ENCODE measurements around the gene USF1. TPM values are rescaled to one million over a fixed set of nuclear protein-coding genes. Genes with fewer than 3 reads are reported as not detected.

USF1 gene
- total RNA-seq, 1 donor from 2014 or later, result 58.4 TPM

- no peaks in the 10 kb centered on the region for H3K36me3 ChIP-seq (ENCODE audit: control insufficient read depth, insufficient read depth, low read length)
- H3K27me3 ChIP-seq (ENCODE audit: control insufficient read depth, insufficient read depth, low read length), result no peaks in the 10 kb centered on the region
- H3K4me3 ChIP-seq (ENCODE audit: low read depth, low read length), result no peak overlapping the region
- no peak for FAIRE-seq
- TF ChIP-seq CTCF (IDR thresholded peaks at IDR 0.05; ENCODE audit: insufficient read depth, low read length, severe bottlenecking), result no peak
- DNase-seq (ENCODE audit: low read depth), result no peak
These were observed 45.3 kb upstream of the USF1 start for GRCh38 chr1:161091093-161091492.

- FAIRE-seq (no peak), DNase-seq (ENCODE audit: low read depth) (no peak)
- no peak for TF ChIP-seq CTCF (IDR thresholded peaks at IDR 0.05; ENCODE audit: insufficient read depth, low read length, severe bottlenecking)
- no peaks in the 10 kb centered on the region for H3K36me3 ChIP-seq (ENCODE audit: control insufficient read depth, insufficient read depth, low read length)
- no peaks in the 10 kb centered on the region for H3K27me3 ChIP-seq (ENCODE audit: control insufficient read depth, insufficient read depth, low read length)
- no peak overlapping the region for H3K4me3 ChIP-seq (ENCODE audit: low read depth, low read length)
These were observed 44.8 kb upstream of the USF1 start for GRCh38 chr1:161090617-161091016.

GRCh38 chr1:161089938-161090337, 44.2 kb upstream of the USF1 start:
- TF ChIP-seq CTCF (IDR thresholded peaks at IDR 0.05; ENCODE audit: insufficient read depth, low read length, severe bottlenecking), result no peak
- DNase-seq (ENCODE audit: low read depth) (no peak), FAIRE-seq (no peak)
- H3K27me3 ChIP-seq (ENCODE audit: control insufficient read depth, insufficient read depth, low read length), result no peaks in the 10 kb centered on the region
- H3K4me3 ChIP-seq (ENCODE audit: low read depth, low read length), result no peak overlapping the region
- H3K36me3 ChIP-seq (ENCODE audit: control insufficient read depth, insufficient read depth, low read length), result no peaks in the 10 kb centered on the region

DNA sequence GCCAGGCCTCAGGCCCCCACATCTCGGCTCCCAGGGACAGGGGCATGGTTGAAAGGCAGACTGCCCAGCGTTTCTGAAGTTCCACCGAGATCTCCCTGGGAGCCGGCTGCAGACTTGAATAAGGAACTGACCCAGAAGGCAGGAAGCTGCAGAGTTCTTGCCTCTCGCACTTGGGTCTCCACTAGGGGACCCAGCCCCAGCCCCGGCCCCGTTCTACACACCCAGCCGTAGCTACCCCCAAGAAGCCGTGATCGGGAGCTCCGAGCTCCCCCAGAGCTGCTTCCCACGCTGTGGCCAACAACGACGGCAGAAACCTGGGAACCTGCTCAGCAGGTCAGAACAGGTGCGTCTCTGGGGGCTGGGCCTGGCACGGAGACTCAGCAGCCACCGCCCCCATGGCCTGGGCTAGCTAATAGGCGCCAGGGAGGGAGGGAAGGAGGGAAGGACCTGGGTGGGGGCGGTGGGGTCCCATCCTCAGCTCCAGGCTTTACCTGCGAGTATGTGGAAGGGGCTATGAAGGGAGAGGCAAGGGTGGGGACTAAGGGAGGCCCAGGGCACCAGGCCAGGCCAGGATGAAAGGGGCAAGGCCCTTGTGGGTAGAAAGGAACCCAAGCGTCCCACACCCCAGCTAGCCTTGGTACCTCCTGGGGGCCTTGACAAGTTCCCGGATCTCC, 43.6 kb upstream of the USF1 start, which contains the start of gene NECTIN4:
NECTIN4 (minus strand) TSS at position 308 of the 674 bp plus-strand sequence; CDS start at position 46, 262 bp downstream.
- Histone ChIP-seq H3K4me3 (ENCODE audit: low read depth, low read length) (peak within 1 kb of the TSS; percentile 62), H3K36me3 (ENCODE audit: control insufficient read depth, insufficient read depth, low read length) (no peaks in the 10 kb centered on the region), H3K27me3 (ENCODE audit: control insufficient read depth, insufficient read depth, low read length) (no peaks in the 10 kb centered on the region)
- TF ChIP-seq CTCF (IDR thresholded peaks at IDR 0.05; ENCODE audit: insufficient read depth, low read length, severe bottlenecking), result no peak
- FAIRE-seq (no peak), DNase-seq (ENCODE audit: low read depth) (peak; percentile 79)

- Histone ChIP-seq H3K36me3 (ENCODE audit: control insufficient read depth, insufficient read depth, low read length) (no peaks in the 10 kb centered on the region), H3K27me3 (ENCODE audit: control insufficient read depth, insufficient read depth, low read length) (no peaks in the 10 kb centered on the region), H3K4me3 (ENCODE audit: low read depth, low read length) (peak overlapping the region; percentile 62)
- DNase-seq (ENCODE audit: low read depth), result peak; percentile 85
- no peak for TF ChIP-seq CTCF (IDR thresholded peaks at IDR 0.05; ENCODE audit: insufficient read depth, low read length, severe bottlenecking)
- FAIRE-seq, result no peak
These were observed 42.9 kb upstream of the USF1 start for GRCh38 chr1:161088587-161089110.

All from bronchial epithelial cell (primary cell).